ENCODE data around the gene UQCRHL.

- TF ChIP-seq EZH2phosphoT487 (IDR thresholded peaks at IDR 0.05; ENCODE audit: borderline replicate concordance, low read length) (no peak), CTCF (IDR thresholded peaks at IDR 0.05; ENCODE audit: low read depth, low read length, poor library complexity, severe bottlenecking) (no peak)
Measured at GRCh38 chr1:15758343-15758931, 49.0 kb downstream of the UQCRHL start, which contains the start of gene FBLIM1.
